NCI-H524 treated with DMSO at 0.1 percent for 48 hours (cell line): ENCODE data around the gene PADI2.
A peak's percentile ranks its signal among the peaks of the same experiment; 100 is the strongest.

Experiments
- DNase-seq: peaks from one replicate; lab custom pipeline; 2025; lab: John Stamatoyannopoulos, UW

PADI2 gene

DNA sequence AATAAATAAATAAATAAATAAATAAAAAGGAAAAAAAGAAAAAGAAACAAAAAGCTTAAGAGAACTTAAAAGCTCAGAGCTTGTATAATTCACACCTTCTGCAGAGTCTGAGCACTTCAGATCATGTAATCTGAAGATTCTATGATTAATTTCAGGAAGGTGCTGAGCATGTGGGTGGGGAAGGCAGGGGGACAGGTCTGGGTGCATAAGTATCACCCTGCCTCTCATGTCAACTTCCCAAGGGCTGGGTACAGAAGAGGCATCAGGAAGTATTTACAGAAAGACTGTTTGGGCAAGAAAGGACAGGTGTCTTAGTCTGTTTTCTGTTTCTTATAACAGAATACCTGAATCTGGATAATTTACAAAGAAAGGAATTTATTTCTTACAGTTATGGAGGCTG is 20.4 kb upstream of the PADI2 start:
- no peak for DNase-seq

DNA sequence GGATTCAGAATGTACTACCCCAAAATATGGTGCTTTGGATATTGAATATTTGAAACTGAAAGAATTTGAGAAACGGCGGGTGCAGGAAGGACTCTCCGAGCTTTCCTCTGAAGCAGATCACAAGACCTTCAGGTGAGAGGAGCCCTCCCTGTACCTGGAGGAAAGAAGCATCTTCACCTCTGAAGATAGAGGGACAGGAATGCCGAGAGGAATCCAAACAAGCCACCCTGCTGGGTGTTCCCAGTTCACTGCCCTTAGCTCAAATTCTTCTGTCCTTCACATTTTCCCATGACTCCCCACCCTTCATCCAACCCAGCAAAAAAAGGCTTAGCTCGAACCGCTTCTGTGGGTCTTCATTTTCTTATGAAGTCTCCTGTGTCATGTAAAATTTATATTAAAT is 18.2 kb upstream of the PADI2 start:
- DNase-seq: no peak

DNA sequence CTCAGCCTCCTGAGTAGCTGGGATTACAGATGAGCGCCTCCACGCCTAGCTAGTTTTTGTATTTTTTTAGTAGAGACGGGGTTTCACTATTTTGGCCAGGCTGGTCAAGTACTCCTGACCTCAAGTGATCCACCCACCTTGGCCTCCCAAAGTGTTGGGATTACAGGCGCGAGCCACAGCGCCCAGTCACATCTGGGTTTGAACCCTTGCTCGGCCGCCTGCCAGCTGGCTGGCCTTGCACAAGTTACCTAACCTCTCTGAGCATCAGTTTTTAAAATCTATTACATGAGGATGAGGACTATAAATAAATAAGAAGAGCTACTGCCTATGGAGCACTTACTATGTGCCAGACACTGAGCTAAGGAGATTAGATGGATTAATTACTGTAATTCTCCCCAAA is 17.7 kb upstream of the PADI2 start:
- DNase-seq: no peak

DNA sequence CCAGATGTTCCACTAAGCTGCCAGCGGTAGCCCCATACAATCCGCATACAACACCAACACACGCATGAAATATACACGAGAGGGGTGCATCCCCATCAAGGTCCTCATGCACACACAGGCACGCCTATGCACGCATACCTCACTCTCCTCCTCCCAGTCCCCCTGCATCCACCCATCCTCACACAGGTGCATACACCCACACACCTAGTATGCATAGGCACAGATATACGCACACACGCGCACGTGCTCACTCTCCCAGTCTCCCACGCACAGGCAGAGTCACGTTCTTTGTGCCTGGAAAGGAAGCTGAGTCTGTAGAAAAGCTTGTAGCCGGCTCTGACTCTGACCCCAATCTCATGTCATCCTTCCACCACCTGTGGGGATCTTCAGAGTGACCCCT is 16.9 kb upstream of the PADI2 start:
- no peak for DNase-seq

DNA sequence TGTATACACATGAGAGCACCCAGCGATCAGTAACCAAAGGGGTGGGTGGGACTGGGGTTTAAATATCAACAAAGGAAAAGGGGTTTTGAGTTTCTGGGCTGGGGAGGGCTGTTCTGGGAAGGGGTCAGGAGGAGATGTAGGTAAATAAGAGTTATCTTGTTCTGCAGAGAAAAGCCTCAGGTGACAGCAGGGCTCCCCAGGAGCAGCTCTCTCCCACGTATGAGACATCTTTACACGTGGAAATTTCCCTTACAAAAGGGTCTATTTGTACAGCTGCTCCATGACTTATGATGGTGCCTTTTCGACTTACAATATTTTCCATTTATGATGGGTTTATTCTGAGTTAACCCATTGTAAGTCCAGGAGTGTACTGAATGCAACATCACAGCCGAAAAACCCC is 16.3 kb upstream of the PADI2 start:
- no peak for DNase-seq

- DNase-seq: no peak
Measured at GRCh38 chr1:17134724-17135123, 15.5 kb upstream of the PADI2 start.

DNA sequence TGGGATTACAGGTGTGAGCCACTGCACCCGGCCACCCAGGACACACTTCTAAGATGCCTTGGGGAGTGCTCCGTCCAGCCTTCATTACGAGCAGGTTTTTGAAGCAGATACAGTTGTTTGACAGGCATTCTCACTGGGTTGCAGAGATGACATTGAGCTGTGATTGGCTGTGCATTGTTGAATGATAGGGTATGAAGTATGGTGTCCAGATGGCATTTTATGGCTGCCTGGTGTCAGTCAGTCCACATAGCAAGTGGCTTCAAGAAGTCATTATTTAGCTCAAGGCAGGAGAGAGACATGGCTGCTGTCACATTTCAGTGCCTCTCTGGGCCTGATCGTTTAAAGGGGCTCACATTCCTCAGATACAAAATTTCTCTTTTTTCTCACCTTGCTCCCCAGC is 14.8 kb upstream of the PADI2 start:
- DNase-seq: peak; percentile 69

DNA sequence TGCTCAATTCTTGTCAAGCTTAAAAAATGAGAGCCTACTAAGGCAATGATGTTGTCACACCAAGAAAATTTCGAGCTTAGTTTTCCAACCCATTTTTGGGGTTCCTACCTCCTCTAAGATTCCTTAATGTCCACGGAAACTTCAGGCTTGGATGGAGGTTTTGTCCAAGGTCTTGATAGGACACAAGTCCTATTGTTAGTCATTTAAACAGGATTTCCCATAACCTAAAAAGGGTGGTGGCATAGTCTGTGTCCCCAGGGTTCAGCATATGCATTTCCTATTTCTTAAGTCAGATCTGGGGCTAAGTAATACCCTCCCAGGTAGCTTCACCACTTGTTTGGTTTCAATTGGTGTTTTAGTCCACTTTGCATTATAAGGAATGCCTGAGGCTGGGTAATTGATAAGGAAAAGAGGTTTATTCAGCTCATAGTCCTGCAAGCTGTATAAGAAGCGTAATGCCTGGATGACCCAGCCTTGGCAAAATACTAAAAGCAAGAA is 10.9 kb upstream of the PADI2 start:
- DNase-seq: no peak

GRCh38 chr1:17128361-17128760 is 9.1 kb upstream of the PADI2 start:
- DNase-seq: no peak

- DNase-seq: no peak
Measured at GRCh38 chr1:17125756-17126237, 6.5 kb upstream of the PADI2 start.

- DNase-seq: no peak
Measured at GRCh38 chr1:17123196-17124045, 4.2 kb upstream of the PADI2 start.

DNA sequence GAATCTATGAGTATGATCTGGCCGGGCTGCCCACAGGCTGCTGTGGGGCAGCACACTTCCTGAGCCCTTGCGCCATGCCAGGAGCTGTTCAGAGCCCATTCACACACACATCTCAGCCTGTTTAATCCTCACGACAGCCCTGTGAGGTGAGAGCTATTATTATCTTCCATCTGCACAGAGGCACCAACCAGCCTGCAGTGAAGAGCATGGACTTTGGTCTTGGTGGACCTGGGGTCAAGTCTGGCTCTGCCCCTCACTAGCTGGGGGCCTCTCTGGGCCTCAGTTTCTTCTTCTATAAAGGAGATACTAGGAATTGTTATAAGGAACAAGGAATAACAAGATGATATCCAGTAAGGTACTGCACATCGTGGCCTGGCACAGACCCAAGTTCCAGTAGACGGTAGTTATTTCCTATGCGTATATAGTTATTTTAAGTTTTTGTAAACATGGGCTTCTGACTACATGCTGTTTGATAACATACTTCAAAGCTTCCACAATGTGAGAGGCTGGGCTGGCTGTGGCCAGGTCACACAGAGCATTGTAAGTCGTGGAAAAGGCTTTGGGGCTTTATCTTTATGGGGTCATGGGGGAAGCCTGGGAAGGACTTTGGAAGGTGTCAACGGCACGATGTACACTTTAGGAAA is 3.4 kb upstream of the PADI2 start:
- DNase-seq: no peak

GRCh38 chr1:17121881-17122280 is 2.6 kb upstream of the PADI2 start:
- no peak for DNase-seq

GRCh38 chr1:17120962-17121837 is 1.9 kb upstream of the PADI2 start:
- DNase-seq: no peak

DNA sequence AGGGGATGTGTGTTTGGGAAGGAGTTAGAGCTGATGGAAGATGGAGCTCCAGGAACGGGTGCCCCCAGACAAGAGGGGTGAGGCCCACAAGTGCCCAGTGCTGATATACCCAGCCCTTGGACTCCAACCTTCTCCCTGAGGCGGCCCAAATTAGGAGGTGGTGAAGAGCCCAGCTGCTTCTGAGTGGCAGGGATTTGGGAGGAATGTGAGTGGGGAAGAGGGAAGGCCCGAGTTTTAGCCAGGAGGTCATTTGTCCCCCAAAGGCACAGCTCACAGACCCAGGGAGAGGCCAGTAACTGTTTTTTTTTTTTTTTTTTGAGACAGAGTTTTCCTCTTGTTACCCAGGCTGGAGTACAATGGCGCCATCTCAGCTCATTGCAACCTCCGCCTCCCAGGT is 1.2 kb upstream of the PADI2 start:
- DNase-seq: no peak

GRCh38 chr1:17119773-17120480 is 676 bp upstream of the PADI2 start:
- DNase-seq: no peak

DNA sequence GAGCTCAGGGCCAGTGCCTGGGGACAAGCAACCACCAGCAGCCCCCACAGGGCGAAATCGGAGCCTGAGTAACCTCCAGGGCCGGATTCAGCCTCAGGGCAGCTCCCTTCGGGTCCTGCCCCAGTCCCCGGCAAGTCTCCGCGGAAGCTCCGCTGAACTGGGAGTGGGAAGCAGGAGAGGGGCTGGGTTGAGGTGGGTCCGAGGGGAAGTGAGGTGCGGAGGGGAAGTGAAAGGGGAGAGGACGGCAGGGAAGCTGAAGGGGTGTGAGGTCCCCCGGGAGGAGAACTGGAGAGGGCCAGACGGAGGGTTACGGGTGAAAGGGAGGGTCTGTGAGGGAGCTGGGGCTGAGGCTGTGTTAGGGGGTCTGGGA is 560 bp downstream of the PADI2 start:
- no peak for DNase-seq

DNA sequence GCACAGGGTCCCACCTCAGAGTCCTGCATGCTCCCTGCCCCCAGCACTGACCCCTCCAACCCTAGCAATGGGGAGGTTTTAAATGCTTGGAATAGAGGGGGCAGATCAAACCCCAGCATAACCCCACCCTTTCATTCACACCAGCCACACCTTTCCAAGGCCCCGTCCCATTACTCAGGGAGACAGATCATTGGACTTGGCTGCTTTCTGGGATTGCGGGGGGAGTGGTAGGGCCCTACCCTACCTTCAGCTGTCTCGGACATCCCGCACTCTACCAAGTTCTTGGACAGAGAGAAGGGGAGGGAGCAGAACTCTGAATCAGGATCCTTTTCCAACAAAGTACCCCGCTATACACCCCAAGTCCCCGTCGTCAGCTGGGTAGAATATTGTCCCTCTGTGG is 983 bp downstream of the PADI2 start:
- DNase-seq: no peak

GRCh38 chr1:17117451-17118265 is 1.6 kb downstream of the PADI2 start:
- no peak for DNase-seq

DNA sequence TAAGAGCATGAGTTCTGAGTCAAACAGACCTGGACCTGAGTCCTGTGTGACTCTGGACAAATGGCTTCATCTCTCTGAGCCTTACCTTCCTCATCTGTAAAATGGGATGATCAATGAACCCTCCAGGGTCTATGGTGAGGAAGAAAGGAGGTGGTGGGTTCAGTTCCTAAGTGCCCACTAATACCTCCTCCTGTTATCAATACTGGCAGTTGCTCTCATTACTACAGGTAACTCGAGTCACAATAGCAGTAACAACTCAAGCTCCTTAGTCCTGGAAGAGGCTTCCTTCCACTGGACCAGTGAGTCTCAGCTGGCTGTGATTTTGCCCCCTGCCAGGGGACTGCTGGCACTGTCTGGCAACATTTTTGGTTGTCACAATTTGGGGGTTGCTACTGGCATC is 2.6 kb downstream of the PADI2 start:
- DNase-seq: no peak

DNA sequence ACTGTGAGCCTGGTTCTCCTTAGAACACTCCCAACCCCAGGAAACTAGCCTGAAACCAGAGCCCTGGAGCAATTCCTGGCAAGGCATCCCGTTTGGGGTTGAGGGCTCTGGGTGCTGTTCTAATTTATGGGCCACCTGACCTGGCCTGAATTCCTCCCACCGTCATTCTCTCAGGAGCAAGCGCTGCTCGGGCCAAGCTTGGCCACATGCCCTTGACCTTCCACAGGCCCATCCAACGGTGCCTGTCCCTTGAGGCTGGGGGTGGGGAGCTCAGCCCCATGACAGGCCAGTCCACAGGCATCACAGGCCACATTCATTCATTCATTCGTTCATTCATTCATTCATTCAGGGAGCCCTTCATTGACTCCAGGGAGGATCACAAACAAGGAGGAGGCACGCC is 5.3 kb downstream of the PADI2 start:
- no peak for DNase-seq
